ENCODE measurements around the gene TMEM39A.

Gene TMEM39A

GRCh38 chr3:119469418-119470189 is 6.2 kb upstream of the TMEM39A start:
- Histone ChIP-seq H3K4me3 (ENCODE audit: low read depth, low read length) (peak overlapping the region; percentile 67), H3K4me1 (ENCODE audit: control insufficient read depth, insufficient read depth, low read length) (no peaks in the 10 kb centered on the region), H3K27ac (ENCODE audit: extremely low read depth, low read depth, low read length) (no peak overlapping the region; the same call in 1 of the 2 replicates), H3K9me3 (ENCODE audit: control insufficient read depth, insufficient read depth, low read depth, low read length) (no peaks in the 10 kb centered on the region), H3K36me3 (ENCODE audit: control insufficient read depth in 2 of 2, insufficient read depth in 1 of 2, low read length in 2 of 2) (peaks cover 9 to 23% of the 10 kb centered on the region in 2 experiments; a peak in 2 of 3 replicates)
- POLR2A ChIA-PET = interaction anchor here (0.7 to 1.5 kb wide), 2 partner anchors 29 to 207 kb away, joined by 4 to 11 read pairs; partner anchors contain the start of genes COX17 and TIMMDC1
- TF ChIP-seq ZIC2 (tag by site-specific recombination; IDR thresholded peaks at IDR 0.05) = no peak
- TF ChIP-seq ZFHX2 (tag by site-specific recombination; conservative IDR thresholded peaks at IDR 0.05) = peak; percentile 15; the same call in 1 of the 2 replicates
- peak; percentile 73 for TF ChIP-seq PRDM1 (tag by site-specific recombination; IDR thresholded peaks at IDR 0.05)
- peak; percentile 82 for TF ChIP-seq ZNF335 (tag by site-specific recombination; conservative IDR thresholded peaks at IDR 0.05)
- no peak for TF ChIP-seq ZNF624 (tag by site-specific recombination; IDR thresholded peaks at IDR 0.05)
- CTCF ChIA-PET = interaction anchor here (0.7 to 0.9 kb wide), 3 partner anchors 10 to 331 kb away, joined by 3 read pairs; no protein-coding TSS in a partner anchor

- ChIA-PET POLR2A (interaction anchor here (0.9 kb wide), 1 partner anchor 23 kb away, joined by 3 read pairs; no protein-coding TSS in a partner anchor), CTCF (interaction anchor here (0.6 kb wide), 1 partner anchor 40 kb away, joined by 3 read pairs; no protein-coding TSS in a partner anchor)
- TF ChIP-seq BCL11A (tag by site-specific recombination; IDR thresholded peaks at IDR 0.05; ENCODE audit: low read depth) (no peak), ZNF549 (tag by site-specific recombination; IDR thresholded peaks at IDR 0.05) (peak; percentile 39), ZNF132 (tag by site-specific recombination; IDR thresholded peaks at IDR 0.05; ENCODE audit: borderline replicate concordance) (no peak), ZXDB (tag by site-specific recombination; IDR thresholded peaks at IDR 0.05) (no peak)
- Histone ChIP-seq H3K4me1 (ENCODE audit: control insufficient read depth, insufficient read depth, low read length) (no peaks in the 10 kb centered on the region), H3K27ac (ENCODE audit: extremely low read depth, low read depth, low read length) (no peak overlapping the region; the same call in 1 of the 2 replicates), H3K36me3 (ENCODE audit: control insufficient read depth in 2 of 2, insufficient read depth in 1 of 2, low read length in 2 of 2) (peaks cover 6 to 18% of the 10 kb centered on the region in 2 experiments; a peak in 2 of 3 replicates), H3K4me3 (ENCODE audit: low read depth, low read length) (no peak overlapping the region), H3K9me3 (ENCODE audit: control insufficient read depth, insufficient read depth, low read depth, low read length) (no peaks in the 10 kb centered on the region)
Measured at GRCh38 chr3:119468041-119468440, 4.6 kb upstream of the TMEM39A start.

GRCh38 chr3:119457246-119457645 is 6.2 kb downstream of the TMEM39A start:
- Histone ChIP-seq H3K4me3 (ENCODE audit: low read depth, low read length) (no peak overlapping the region), H3K9me3 (ENCODE audit: control insufficient read depth, insufficient read depth, low read depth, low read length) (no peaks in the 10 kb centered on the region), H3K36me3 (ENCODE audit: control insufficient read depth in 2 of 2, insufficient read depth in 1 of 2, low read length in 2 of 2) (peaks cover 38 to 91% of the 10 kb centered on the region in 2 experiments), H3K27ac (ENCODE audit: extremely low read depth, low read depth, low read length) (no peak overlapping the region), H3K4me1 (ENCODE audit: control insufficient read depth, insufficient read depth, low read length) (no peaks in the 10 kb centered on the region)
- CTCF ChIA-PET = no interaction called here
- POLR2A ChIA-PET = no interaction called here
- TF ChIP-seq CTCF (tag by site-specific recombination; IDR thresholded peaks at IDR 0.05) (no peak), ZBTB17 (tag by site-specific recombination; IDR thresholded peaks at IDR 0.05) (no peak), ZNF530 (tag by site-specific recombination; IDR thresholded peaks at IDR 0.05; ENCODE audit: low read depth) (no peak), HIC1 (tag by site-specific recombination; IDR thresholded peaks at IDR 0.05) (no peak), ZNF398 (tag by site-specific recombination; IDR thresholded peaks at IDR 0.05) (no peak), ZBTB7A (tag by site-specific recombination; IDR thresholded peaks at IDR 0.05; ENCODE audit: low read depth) (no peak)
